ENCODE measurements around the gene TMEM43.

The TMEM43 gene

GRCh38 chr3:14178247-14179113, 53.6 kb downstream of the TMEM43 start, which contains the start of the genes LSM3 and XPC:
Gene LSM3 (plus strand): TSS chr3:14178817. CDS start chr3:14178861, 44 bp downstream.
Gene XPC (minus strand): TSS chr3:14178601. CDS start chr3:14178568, 33 bp downstream.
- no peak for TF ChIP-seq CTCF (conservative IDR thresholded peaks at IDR 0.05)
- H3K27ac ChIP-seq = peak within 1 kb of the TSS; percentile 91

- TF ChIP-seq CTCF (conservative IDR thresholded peaks at IDR 0.05) = no peak
- peak overlapping the region; percentile 91 for H3K27ac ChIP-seq
These were observed 54.2 kb downstream of the TMEM43 start for GRCh38 chr3:14179114-14179465.

- H3K27ac ChIP-seq = peak overlapping the region; percentile 91; the same call in 1 of the 2 replicates
These were observed 54.9 kb downstream of the TMEM43 start for GRCh38 chr3:14179795-14180194.

GRCh38 chr3:14181253-14181652, 56.4 kb downstream of the TMEM43 start:
- H3K27ac ChIP-seq = no peak overlapping the region
- TF ChIP-seq CTCF (conservative IDR thresholded peaks at IDR 0.05) = no peak

More at GRCh38 chr3:14179795-14180194, 54.9 kb downstream of the TMEM43 start:
- TF ChIP-seq CTCF (conservative IDR thresholded peaks at IDR 0.05) = no peak

GRCh38 chr3:14183015-14183577, 58.2 kb downstream of the TMEM43 start:
- no peak overlapping the region for H3K27ac ChIP-seq
- TF ChIP-seq CTCF (conservative IDR thresholded peaks at IDR 0.05) = no peak

GRCh38 chr3:14186854-14187458, 62.1 kb downstream of the TMEM43 start:
- no peak for TF ChIP-seq CTCF (conservative IDR thresholded peaks at IDR 0.05)
- H3K27ac ChIP-seq = no peak overlapping the region

GRCh38 chr3:14188041-14188754, 63.3 kb downstream of the TMEM43 start:
- TF ChIP-seq CTCF (conservative IDR thresholded peaks at IDR 0.05) = no peak
- no peak overlapping the region for H3K27ac ChIP-seq

All from VCaP (cell line).